Measurements from ENCODE around the gene TRIP11. TPM values are rescaled to one million over a fixed set of nuclear protein-coding genes. Genes with fewer than 3 reads are reported as not detected.
"Not testable (repeated sequence)": the region's sequence is repeated elsewhere in the genome, so short reads cannot be mapped to it uniquely, and the experiment has no call there.

The TRIP11 gene
- total RNA-seq, result 10 to 100 TPM; 26.2 to 43.6 (median 40.6) TPM

- ATAC-seq (ENCODE audit: low FRiP score), result peak; percentile 99
- TF ChIP-seq CTCF (IDR thresholded peaks at IDR 0.05), result no peak
- peak; percentile 82 for DNase-seq (ENCODE audit: low spot score)
Measured at GRCh38 chr14:92039719-92040430, at the start of gene TRIP11. Gene TRIP11, minus strand, starts transcription at chr14:92040059. Its CDS starts 374 bp downstream, at chr14:92039685.

- no peak for TF ChIP-seq CTCF (IDR thresholded peaks at IDR 0.05)
- DNase-seq (ENCODE audit: low spot score) (no peak), ATAC-seq (ENCODE audit: low FRiP score) (no peak)
Measured at GRCh38 chr14:92088494-92088893, 48.6 kb upstream of the TRIP11 start.

GRCh38 chr14:92074555-92074954, 34.7 kb upstream of the TRIP11 start:
- ATAC-seq (ENCODE audit: low FRiP score) (no peak), DNase-seq (ENCODE audit: low spot score) (no peak)
- no peak for TF ChIP-seq CTCF (IDR thresholded peaks at IDR 0.05)

- no peak for TF ChIP-seq CTCF (IDR thresholded peaks at IDR 0.05)
- no peak for ATAC-seq (ENCODE audit: low FRiP score)
- DNase-seq (ENCODE audit: low spot score), result no peak
Measured at GRCh38 chr14:92058006-92058917, 18.4 kb upstream of the TRIP11 start.

- TF ChIP-seq CTCF (IDR thresholded peaks at IDR 0.05), result no peak
- ATAC-seq (ENCODE audit: low FRiP score) (no peak), DNase-seq (ENCODE audit: low spot score) (no peak)
Measured at GRCh38 chr14:92049781-92050180, 9.9 kb upstream of the TRIP11 start.

GRCh38 chr14:92049221-92049620, 9.4 kb upstream of the TRIP11 start:
- DNase-seq (ENCODE audit: low spot score); ATAC-seq (ENCODE audit: low FRiP score): not testable (repeated sequence)

- ATAC-seq (ENCODE audit: low FRiP score); DNase-seq (ENCODE audit: low spot score): not testable (repeated sequence)
Measured at GRCh38 chr14:92045904-92046303, 6.0 kb upstream of the TRIP11 start.

- not testable (repeated sequence) for ATAC-seq (ENCODE audit: low FRiP score); DNase-seq (ENCODE audit: low spot score)
Measured at GRCh38 chr14:92041766-92042165, 1.9 kb upstream of the TRIP11 start.
